ENCODE results near the gene TRIM46. TPM values are rescaled to one million over a fixed set of nuclear protein-coding genes. Genes with fewer than 3 reads are reported as not detected.

The TRIM46 gene
- total RNA-seq, 1 experiment from 2014 or later = 1.9 TPM

GRCh38 chr1:155171836-155172731 lies 1.6 kb upstream of the TRIM46 start:
- no peak for DNase-seq (ENCODE audit: low read depth)

GRCh38 chr1:155172732-155173477 lies 744 bp upstream of the TRIM46 start, which contains the start of gene KRTCAP2:
Gene KRTCAP2 (minus strand): TSS chr1:155173304. CDS start chr1:155173224, 80 bp downstream.
- peak; percentile 98 for DNase-seq (ENCODE audit: low read depth)

GRCh38 chr1:155174324-155175280 lies 953 bp downstream of the TRIM46 start:
- no peak for DNase-seq (ENCODE audit: low read depth)

- no peak for DNase-seq (ENCODE audit: low read depth)
These were observed 1.8 kb downstream of the TRIM46 start for GRCh38 chr1:155175281-155175926.

GRCh38 chr1:155175927-155176371 lies 2.3 kb downstream of the TRIM46 start:
- no peak for DNase-seq (ENCODE audit: low read depth)

GRCh38 chr1:155176544-155177071 lies 3.0 kb downstream of the TRIM46 start:
- peak; percentile 74 for DNase-seq (ENCODE audit: low read depth)

- DNase-seq (ENCODE audit: low read depth) = peak; percentile 2
These were observed 3.7 kb downstream of the TRIM46 start for GRCh38 chr1:155177192-155177917.

- DNase-seq (ENCODE audit: low read depth) = no peak
These were observed 4.3 kb downstream of the TRIM46 start for GRCh38 chr1:155177918-155178281.

- DNase-seq (ENCODE audit: low read depth) = peak; percentile 2
These were observed 4.9 kb downstream of the TRIM46 start for GRCh38 chr1:155178441-155179111.

- DNase-seq (ENCODE audit: low read depth) = no peak
These were observed 5.7 kb downstream of the TRIM46 start for GRCh38 chr1:155179112-155180031.

GRCh38 chr1:155181371-155182051 lies 7.9 kb downstream of the TRIM46 start:
- no peak for DNase-seq (ENCODE audit: low read depth)

GRCh38 chr1:155182052-155182550 lies 8.5 kb downstream of the TRIM46 start:
- no peak for DNase-seq (ENCODE audit: low read depth)

- DNase-seq (ENCODE audit: low read depth) = no peak
These were observed 10.1 kb downstream of the TRIM46 start for GRCh38 chr1:155183775-155184221.

GRCh38 chr1:155184351-155184811 lies 10.7 kb downstream of the TRIM46 start:
- peak; percentile 2 for DNase-seq (ENCODE audit: low read depth)

GRCh38 chr1:155184835-155185782 lies 11.5 kb downstream of the TRIM46 start:
- peak; percentile 30 for DNase-seq (ENCODE audit: low read depth)

- no peak for DNase-seq (ENCODE audit: low read depth)
These were observed 12.1 kb downstream of the TRIM46 start for GRCh38 chr1:155185783-155186066.
